Activated naive CD8-positive, alpha-beta T cell (primary cell): ENCODE data around the gene RGS16.
A peak's percentile ranks its signal among the peaks of the same experiment; 100 is the strongest.

ENCODE experiments used
- H3K27ac Mint-ChIP-seq: one replicate; pipeline ENCODE4 v1.8.0; 2021; ENCODE audit warnings: mixed read lengths
- H3K27me3 Mint-ChIP-seq: one replicate; pipeline ENCODE4 v1.8.0; 2021; ENCODE audit warnings: mixed read lengths
- H3K36me3 Mint-ChIP-seq: one replicate; pipeline ENCODE4 v1.8.0; 2021; ENCODE audit warnings: mixed read lengths
- H3K4me1 Mint-ChIP-seq: one replicate; pipeline ENCODE4 v1.8.0; 2021; ENCODE audit warnings: low read depth, mixed read lengths
- H3K4me3 Mint-ChIP-seq: one replicate; pipeline ENCODE4 v1.8.0; 2021; ENCODE audit warnings: mild to moderate bottlenecking, mixed read lengths
- H3K9me3 Mint-ChIP-seq: one replicate; pipeline ENCODE4 v1.8.0; 2021; ENCODE audit warnings: low read depth, mixed read lengths

The RGS16 gene

GRCh38 chr1:182608236-182608635 lies 4.0 kb upstream of the RGS16 start:
- peaks cover 22% of the 10 kb centered on the region for H3K4me1 Mint-ChIP-seq
- H3K36me3 Mint-ChIP-seq, result peaks cover 4% of the 10 kb centered on the region
- H3K27ac Mint-ChIP-seq, result no peak overlapping the region
- no peak overlapping the region for H3K4me3 Mint-ChIP-seq
- H3K9me3 Mint-ChIP-seq, result no peaks in the 10 kb centered on the region
- H3K27me3 Mint-ChIP-seq, result peaks cover 33% of the 10 kb centered on the region

DNA sequence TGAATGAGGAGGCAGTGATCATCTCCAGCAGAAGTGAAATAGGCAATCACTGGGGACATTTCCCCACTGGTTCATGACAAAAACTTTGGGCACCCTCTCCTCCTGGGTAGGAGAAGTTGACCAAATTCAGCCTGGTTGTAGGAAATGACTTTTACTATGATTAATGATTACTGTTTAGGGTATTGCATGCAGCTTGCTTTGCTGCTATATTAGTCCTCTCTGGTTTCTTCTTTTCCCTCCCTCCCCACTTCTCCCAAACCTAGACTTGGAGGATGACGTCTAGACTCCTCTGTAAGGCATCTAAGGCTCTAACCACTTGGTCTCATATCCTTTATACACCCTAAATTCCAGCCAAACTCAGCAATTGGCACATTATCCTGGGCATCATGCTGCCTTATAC lies 3.4 kb upstream of the RGS16 start:
- peaks cover 6% of the 10 kb centered on the region for H3K36me3 Mint-ChIP-seq
- H3K9me3 Mint-ChIP-seq, result no peaks in the 10 kb centered on the region
- H3K27me3 Mint-ChIP-seq, result peaks cover 29% of the 10 kb centered on the region
- no peak overlapping the region for H3K4me3 Mint-ChIP-seq
- H3K4me1 Mint-ChIP-seq, result peaks cover 18% of the 10 kb centered on the region
- no peak overlapping the region for H3K27ac Mint-ChIP-seq

DNA sequence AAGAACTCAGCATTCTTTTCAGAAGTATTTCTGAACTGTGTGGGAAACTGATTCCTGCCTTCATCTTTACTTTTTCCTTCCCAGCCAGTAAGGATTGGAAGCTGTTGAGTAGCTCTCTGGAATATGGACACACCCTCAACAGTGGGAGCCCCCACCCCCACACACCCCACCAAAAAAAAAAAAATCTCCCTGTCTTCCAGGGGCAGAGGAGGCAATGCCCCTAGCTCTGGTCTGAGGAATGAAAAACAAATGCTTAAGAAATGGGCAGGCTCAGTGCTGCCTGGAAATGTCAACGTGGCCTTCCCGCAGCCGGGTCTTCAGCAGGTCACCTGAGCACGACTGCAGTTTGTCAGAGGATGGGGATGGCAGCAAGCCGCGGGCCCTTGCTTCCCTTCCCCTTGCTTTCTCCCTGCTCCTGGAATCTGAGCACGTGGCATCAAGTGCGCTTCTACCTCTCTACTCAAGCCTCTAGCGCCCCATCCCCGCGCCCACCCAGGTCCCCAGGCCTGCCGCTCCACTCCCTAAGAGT lies 479 bp downstream of the RGS16 start:
- Mint-ChIP-seq H3K4me1 (peaks cover 18% of the 10 kb centered on the region), H3K4me3 (no peak overlapping the region), H3K36me3 (peaks cover 10% of the 10 kb centered on the region), H3K27me3 (peaks cover 7% of the 10 kb centered on the region), H3K27ac (peak overlapping the region; percentile 84), H3K9me3 (no peaks in the 10 kb centered on the region)

DNA sequence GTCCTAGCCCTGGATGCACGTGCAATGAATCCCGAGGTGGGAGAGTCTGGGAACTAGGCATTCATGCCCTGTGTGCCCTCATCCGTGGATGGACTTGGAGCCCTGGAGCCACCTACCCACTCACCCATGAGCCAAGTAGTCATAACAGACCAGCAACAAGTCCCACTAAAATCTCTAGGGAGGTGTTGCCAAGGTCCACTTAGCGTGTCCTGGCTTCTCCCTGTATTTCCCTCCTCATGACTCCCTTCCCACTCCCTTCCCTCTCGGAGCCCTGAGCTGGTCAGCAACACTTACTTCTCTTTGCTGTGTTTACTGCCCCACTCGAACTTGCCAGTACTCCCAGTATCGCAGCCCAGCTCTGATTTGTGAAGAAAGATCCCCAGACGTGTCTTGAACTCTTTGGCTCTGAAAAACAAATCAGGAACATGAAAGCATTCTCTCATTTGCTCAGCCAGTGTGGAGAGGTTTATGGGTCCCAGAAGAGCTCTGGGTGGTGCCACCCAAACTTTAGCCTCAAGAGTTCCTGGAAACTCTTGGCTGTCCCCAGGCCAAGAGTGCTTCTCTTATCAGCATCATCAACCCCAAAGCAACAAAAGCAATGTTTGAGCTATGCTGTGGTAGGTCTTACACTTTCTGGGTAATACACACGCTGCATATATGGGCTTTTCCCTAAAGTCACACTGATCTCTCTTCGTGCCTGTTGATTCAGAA lies 1.1 kb downstream of the RGS16 start:
- Mint-ChIP-seq H3K27ac (peak overlapping the region; percentile 84), H3K4me1 (peaks cover 16% of the 10 kb centered on the region), H3K4me3 (no peak overlapping the region), H3K36me3 (peaks cover 10% of the 10 kb centered on the region), H3K27me3 (peaks cover under 1% of the 10 kb centered on the region), H3K9me3 (no peaks in the 10 kb centered on the region)

- H3K4me1 Mint-ChIP-seq, result peaks cover 12% of the 10 kb centered on the region
- H3K9me3 Mint-ChIP-seq, result no peaks in the 10 kb centered on the region
- no peak overlapping the region for H3K27ac Mint-ChIP-seq
- peaks cover 10% of the 10 kb centered on the region for H3K36me3 Mint-ChIP-seq
- H3K27me3 Mint-ChIP-seq, result no peaks in the 10 kb centered on the region
- no peak overlapping the region for H3K4me3 Mint-ChIP-seq
These were observed 2.3 kb downstream of the RGS16 start for GRCh38 chr1:182601913-182602312.

- peaks cover 10% of the 10 kb centered on the region for H3K36me3 Mint-ChIP-seq
- H3K4me3 Mint-ChIP-seq, result no peak overlapping the region
- no peaks in the 10 kb centered on the region for H3K27me3 Mint-ChIP-seq
- H3K27ac Mint-ChIP-seq, result no peak overlapping the region
- peaks cover 12% of the 10 kb centered on the region for H3K4me1 Mint-ChIP-seq
- H3K9me3 Mint-ChIP-seq, result no peaks in the 10 kb centered on the region
These were observed 2.8 kb downstream of the RGS16 start for GRCh38 chr1:182601416-182601786.

DNA sequence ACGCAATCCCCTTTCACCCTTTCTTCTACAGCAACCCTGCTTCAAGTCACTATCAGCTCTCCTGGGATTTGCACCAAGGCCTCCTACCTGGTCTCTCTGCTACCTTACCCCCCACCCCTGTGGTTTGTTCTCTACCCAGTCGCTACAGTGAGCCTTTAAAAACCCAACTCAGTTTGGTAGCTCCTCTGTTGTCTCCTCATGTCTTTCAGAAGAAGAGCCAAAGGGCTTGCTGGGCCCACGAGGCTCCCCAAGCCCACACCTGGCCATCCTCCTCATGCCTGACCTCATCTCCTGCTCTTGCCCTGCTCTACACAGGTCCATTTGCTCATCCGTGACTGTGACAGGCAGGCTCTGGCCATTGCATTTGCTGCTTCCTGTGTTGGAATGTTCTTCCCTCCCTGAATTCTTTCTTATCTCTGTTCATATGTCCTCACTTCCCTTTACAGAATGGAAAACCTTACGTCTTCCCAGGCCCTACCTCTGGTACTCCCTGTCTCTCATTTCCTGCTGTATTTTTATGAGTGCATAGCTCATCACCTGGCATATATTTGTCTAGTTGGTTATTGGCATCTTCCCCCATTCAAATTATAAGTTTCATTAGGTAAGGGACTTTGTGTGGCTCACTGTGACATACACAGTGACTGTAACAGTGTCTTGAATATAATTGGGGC lies 3.3 kb downstream of the RGS16 start:
- peaks cover 10% of the 10 kb centered on the region for H3K36me3 Mint-ChIP-seq
- H3K4me3 Mint-ChIP-seq, result no peak overlapping the region
- no peaks in the 10 kb centered on the region for H3K27me3 Mint-ChIP-seq
- H3K27ac Mint-ChIP-seq, result no peak overlapping the region
- peaks cover 12% of the 10 kb centered on the region for H3K4me1 Mint-ChIP-seq
- no peaks in the 10 kb centered on the region for H3K9me3 Mint-ChIP-seq

GRCh38 chr1:182600036-182600713 lies 4.0 kb downstream of the RGS16 start:
- H3K4me3 Mint-ChIP-seq, result peak overlapping the region; percentile 65

DNA sequence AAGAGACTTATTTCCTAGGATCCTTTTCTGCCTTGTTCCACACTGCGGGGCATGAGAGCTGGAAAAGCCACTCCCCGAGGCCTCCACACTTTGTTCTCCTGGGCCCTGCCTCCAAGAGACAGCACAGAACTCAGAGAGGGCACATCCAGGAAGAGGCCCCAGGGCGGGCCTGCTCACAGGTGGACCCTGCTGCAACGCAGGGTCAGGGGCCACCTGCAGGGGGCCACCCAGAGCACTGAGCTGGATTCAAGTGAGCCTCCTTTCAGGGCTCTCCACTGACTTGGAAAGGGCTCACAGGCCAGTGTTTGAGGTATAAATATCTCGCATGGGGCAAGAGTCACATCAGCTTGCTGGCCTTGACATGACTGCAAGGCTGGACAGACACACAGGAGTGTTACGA lies 4.8 kb downstream of the RGS16 start:
- Mint-ChIP-seq H3K9me3 (no peaks in the 10 kb centered on the region), H3K27ac (no peak overlapping the region), H3K36me3 (peaks cover 10% of the 10 kb centered on the region), H3K27me3 (no peaks in the 10 kb centered on the region), H3K4me3 (peak overlapping the region; percentile 65), H3K4me1 (peaks cover 6% of the 10 kb centered on the region)

More at GRCh38 chr1:182600036-182600713, 4.0 kb downstream of the RGS16 start:
- Mint-ChIP-seq H3K36me3 (peaks cover 10% of the 10 kb centered on the region), H3K9me3 (no peaks in the 10 kb centered on the region), H3K4me1 (peaks cover 12% of the 10 kb centered on the region), H3K27me3 (no peaks in the 10 kb centered on the region), H3K27ac (no peak overlapping the region)

DNA sequence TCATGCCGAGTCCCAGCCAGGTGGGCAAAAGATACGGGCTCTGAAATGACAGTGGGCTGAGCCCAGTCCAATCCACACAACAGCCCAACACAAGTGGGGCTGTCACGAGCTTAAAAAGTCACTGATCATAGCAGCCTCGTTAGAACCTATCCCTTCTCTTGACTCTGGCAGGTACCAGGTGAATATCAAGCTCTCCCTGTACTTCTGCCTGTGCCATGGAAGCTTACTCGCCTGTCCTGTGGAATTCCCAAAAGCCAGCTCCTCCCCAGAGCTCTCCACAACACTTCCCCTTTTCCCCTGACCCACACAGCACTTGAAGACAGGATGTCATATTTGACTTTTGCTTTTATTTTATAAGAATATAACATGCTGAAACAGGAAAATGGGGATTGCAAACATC lies 5.9 kb downstream of the RGS16 start:
- H3K4me1 Mint-ChIP-seq, result peaks cover 5% of the 10 kb centered on the region
- H3K4me3 Mint-ChIP-seq, result no peak overlapping the region
- no peak overlapping the region for H3K27ac Mint-ChIP-seq
- peaks cover 7% of the 10 kb centered on the region for H3K36me3 Mint-ChIP-seq
- no peaks in the 10 kb centered on the region for H3K9me3 Mint-ChIP-seq
- no peaks in the 10 kb centered on the region for H3K27me3 Mint-ChIP-seq

GRCh38 chr1:182596934-182597333 lies 7.3 kb downstream of the RGS16 start:
- H3K4me3 Mint-ChIP-seq, result no peak overlapping the region
- H3K9me3 Mint-ChIP-seq, result no peaks in the 10 kb centered on the region
- H3K4me1 Mint-ChIP-seq, result peaks cover 5% of the 10 kb centered on the region
- H3K27ac Mint-ChIP-seq, result no peak overlapping the region
- H3K36me3 Mint-ChIP-seq, result peaks cover 4% of the 10 kb centered on the region
- no peaks in the 10 kb centered on the region for H3K27me3 Mint-ChIP-seq

DNA sequence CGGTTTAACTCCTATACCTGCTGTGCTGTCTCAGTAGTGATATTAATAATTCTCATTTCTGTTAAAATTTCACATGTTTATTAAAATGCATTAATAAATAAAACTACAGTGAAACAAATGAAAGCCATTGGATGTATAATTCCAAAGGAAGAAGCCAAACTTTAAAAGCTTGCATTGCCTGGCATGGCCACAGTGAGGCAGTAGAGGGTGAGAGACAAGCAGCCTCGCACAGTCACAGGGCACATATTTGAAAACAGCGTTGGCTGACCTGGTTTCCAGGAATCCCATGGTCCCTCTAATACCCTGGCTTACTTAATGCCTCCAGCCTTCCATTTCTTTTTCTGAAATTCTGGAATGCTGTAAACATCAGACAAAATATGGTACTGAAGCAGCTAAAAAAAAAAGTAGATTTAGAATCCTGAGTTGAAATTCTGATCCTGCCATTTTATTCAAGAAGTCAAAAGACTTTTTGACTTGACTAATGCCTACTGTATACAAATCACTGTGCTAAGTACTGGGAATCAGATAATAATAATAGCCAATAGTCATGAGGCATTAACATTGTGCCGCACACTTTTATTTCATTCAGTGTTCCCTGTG lies 8.4 kb downstream of the RGS16 start:
- no peak overlapping the region for H3K4me3 Mint-ChIP-seq
- H3K4me1 Mint-ChIP-seq, result peaks cover 5% of the 10 kb centered on the region
- no peak overlapping the region for H3K27ac Mint-ChIP-seq
- no peaks in the 10 kb centered on the region for H3K27me3 Mint-ChIP-seq
- H3K9me3 Mint-ChIP-seq, result no peaks in the 10 kb centered on the region
- peaks cover 4% of the 10 kb centered on the region for H3K36me3 Mint-ChIP-seq

GRCh38 chr1:182589931-182590330 lies 14.3 kb downstream of the RGS16 start:
- Mint-ChIP-seq H3K27me3 (no peaks in the 10 kb centered on the region), H3K9me3 (no peaks in the 10 kb centered on the region), H3K36me3 (peaks cover 4% of the 10 kb centered on the region), H3K27ac (peak overlapping the region; percentile 97), H3K4me3 (peak overlapping the region; percentile 98), H3K4me1 (peaks cover 47% of the 10 kb centered on the region)

GRCh38 chr1:182589520-182589919 lies 14.7 kb downstream of the RGS16 start:
- peak overlapping the region; percentile 97 for H3K27ac Mint-ChIP-seq
- H3K4me1 Mint-ChIP-seq, result peaks cover 51% of the 10 kb centered on the region
- H3K36me3 Mint-ChIP-seq, result peaks cover 4% of the 10 kb centered on the region
- no peaks in the 10 kb centered on the region for H3K9me3 Mint-ChIP-seq
- peak overlapping the region; percentile 98 for H3K4me3 Mint-ChIP-seq
- no peaks in the 10 kb centered on the region for H3K27me3 Mint-ChIP-seq
